Testis (tissue), 3 donors: ENCODE results near the gene ANO10. TPM values are rescaled to one million over a fixed set of nuclear protein-coding genes. Genes with fewer than 3 reads are reported as not detected.
"Not testable (repeated sequence)": the region's sequence is repeated elsewhere in the genome, so short reads cannot be mapped to it uniquely, and the experiment has no call there.

Source experiments
- DNase-seq: peaks from one replicate; pipeline ENCODE4 v3.0.0-alpha.2; 2019
- H3K27ac ChIP-seq, 2 donors: fragments of 200-600 bp; sonication (generic); one replicate each; pipeline ENCODE4 v1.5.1; 2019
- H3K27me3 ChIP-seq: fragments of 200-600 bp; sonication (generic); one replicate; pipeline ENCODE4 v1.5.1; 2019
- H3K36me3 ChIP-seq: fragments of 200-600 bp; sonication (generic); one replicate; pipeline ENCODE4 v1.5.1; 2017; ENCODE audit warnings: low read depth; ENCODE audit errors: missing control alignments
- H3K4me1 ChIP-seq: fragments of 200-600 bp; sonication (generic); one replicate; pipeline ENCODE4 v1.5.1; 2019
- H3K4me3 ChIP-seq, 2 donors: fragments of 200-600 bp; sonication (generic); one replicate each; pipeline ENCODE4 v1.5.1; 2017 to 2019
- H3K9me3 ChIP-seq: fragments of 200-600 bp; sonication (generic); one replicate; pipeline ENCODE4 v1.5.1; 2017
- CTCF ChIP-seq, 3 experiments: fragments of 450-650 bp in 2 of 3; fragments of 200-600 bp in 1 of 3; sonication (generic) in 1 of 3; IDR thresholded peaks; one replicate each; pipeline ENCODE4 v1.5.1; 2016 to 2019; ENCODE audit warnings: antibody characterized with exemption in 3 of 3, mild to moderate bottlenecking in 2 of 3, moderate library complexity in 1 of 3
- POLR2A ChIP-seq: fragments of 450-650 bp; IDR thresholded peaks from one replicate; pipeline ENCODE4 v1.6.1; 2017; ENCODE audit warnings: antibody characterized with exemption, mild to moderate bottlenecking, moderate library complexity
- WGBS, 2 donors: methylation state at CpG; one replicate each; pipeline ENCODE4 v1.1.5; 2018; 5-methylcytosine and 5-hydroxymethylcytosine counted together
- intact Hi-C: fragments of 100-400 bp; cut with DNase I; formaldehyde crosslinking; loops from one replicate; pipeline ENCODE4 v1.15.1; 2023; ENCODE audit warnings: low total_unique reads
- polyA plus RNA-seq: library from polyadenylated mRNA; stranded (reverse); fragments of 350-450 nt; fragmentation: Illumina TruSeq; extraction: RNeasy Lipid Tissue Mini Kit (QIAGEN cat#74804); gene quantifications from one replicate; pipeline ENCODE4 v1.2.3, GENCODE V29; 2014; ENCODE audit warnings: low read depth, low replicate concordance; ENCODE audit not compliant: insufficient read depth
- total RNA-seq, 2 donors: library from RNA; depleted of rRNA; stranded (reverse); fragments of >200 nt; gene quantifications; one replicate each; pipeline ENCODE4 v1.2.3, GENCODE V29; 2016

The ANO10 gene
- total and polyA plus RNA-seq, 3 donors from 2014 or later, result 19.9 to 26.3 (median 25.0) TPM

DNA sequence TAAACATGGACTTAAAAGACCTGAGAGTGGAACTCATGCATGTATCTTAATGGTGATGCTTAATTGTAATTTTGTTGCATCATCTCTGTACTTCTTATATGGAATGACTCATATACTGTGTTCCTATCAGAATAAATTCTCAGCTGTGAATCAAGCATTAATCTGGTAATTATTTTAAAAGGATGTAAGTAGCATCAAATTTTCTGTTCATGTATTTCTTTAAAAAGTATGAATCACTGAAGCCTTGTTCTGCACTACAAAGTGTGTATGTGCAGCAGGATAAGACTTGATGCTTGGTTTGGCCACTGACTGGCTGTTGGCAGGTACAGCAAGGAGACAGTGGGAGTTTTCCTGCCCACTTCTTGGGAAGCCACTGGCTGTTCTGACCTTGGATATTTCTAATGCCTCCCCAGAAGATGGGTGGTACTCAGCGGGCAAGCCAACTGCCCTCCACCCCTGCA, 123.9 kb downstream of the ANO10 start:
- Histone ChIP-seq H3K4me1 (no peaks in the 10 kb centered on the region), H3K9me3 (no peaks in the 10 kb centered on the region), H3K4me3 (no peak overlapping the region), H3K27me3 (no peaks in the 10 kb centered on the region), H3K36me3 (no peaks in the 10 kb centered on the region), H3K27ac (no peak overlapping the region)
- WGBS, 2 donors, result 38 to 41% methylated on average over 1 of the region's 1 CpG
- intact Hi-C loops, result no loop called here
- no peak for TF ChIP-seq CTCF (IDR thresholded peaks at IDR 0.05)
- no peak for TF ChIP-seq POLR2A
- no peak for DNase-seq

DNA sequence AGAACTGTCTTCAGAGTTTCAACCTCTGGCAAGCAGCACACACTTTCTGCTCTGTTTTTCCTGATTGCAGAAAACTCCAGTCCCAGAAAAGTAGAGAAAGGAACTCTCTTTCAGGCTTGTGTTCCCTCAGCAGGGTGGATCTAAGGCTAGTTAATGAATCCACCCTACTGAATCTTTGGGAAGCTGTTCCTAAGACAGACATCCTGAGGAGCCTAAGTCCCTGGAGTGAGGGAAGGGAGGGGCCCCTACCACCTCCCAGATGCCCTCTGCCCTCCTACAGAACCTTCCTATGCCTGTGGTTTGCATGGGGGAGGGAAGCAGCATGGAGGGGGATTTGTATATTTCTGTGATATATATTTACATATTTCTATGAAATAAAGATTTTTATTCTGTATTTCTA, 124.4 kb downstream of the ANO10 start:
- no peaks in the 10 kb centered on the region for H3K9me3 ChIP-seq
- H3K36me3 ChIP-seq, result no peaks in the 10 kb centered on the region
- H3K27me3 ChIP-seq, result no peaks in the 10 kb centered on the region
- TF ChIP-seq CTCF (IDR thresholded peaks at IDR 0.05) (no peak), POLR2A (no peak)
- H3K4me3 ChIP-seq, result no peak overlapping the region
- intact Hi-C loops, result no loop called here
- no peak overlapping the region for H3K27ac ChIP-seq
- H3K4me1 ChIP-seq, result no peaks in the 10 kb centered on the region
- DNase-seq, result no peak

DNA sequence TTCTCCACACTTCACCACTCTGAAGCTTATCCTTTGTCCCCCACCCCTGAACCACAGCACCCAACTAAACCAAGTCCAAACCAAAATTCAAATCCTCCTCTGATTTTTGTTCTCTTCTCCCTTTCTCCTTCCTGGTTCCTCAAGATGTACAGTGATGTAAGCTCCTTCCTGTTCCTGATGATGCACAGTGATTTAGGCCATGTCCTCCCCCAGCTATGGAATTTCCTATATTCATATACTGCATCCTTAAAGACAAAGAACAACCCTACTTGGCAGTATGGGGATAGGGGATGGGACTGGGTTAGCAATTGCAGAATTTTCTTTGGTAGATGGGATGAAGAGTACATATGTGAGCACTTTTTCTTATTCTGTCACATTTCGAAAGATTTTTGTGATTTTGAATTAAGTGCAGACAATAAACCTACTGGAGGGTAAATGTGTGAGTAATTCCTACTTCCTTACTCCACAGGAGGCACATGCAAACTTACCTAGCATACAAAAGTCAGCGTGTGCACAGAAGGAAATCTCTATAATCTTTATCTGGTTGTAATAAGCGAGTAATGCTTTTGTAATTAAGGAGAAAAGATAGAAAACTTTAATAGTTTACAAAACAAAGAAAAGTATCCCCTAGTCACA, 125.0 kb downstream of the ANO10 start:
- Histone ChIP-seq H3K27ac (no peak overlapping the region), H3K9me3 (no peaks in the 10 kb centered on the region), H3K36me3 (no peaks in the 10 kb centered on the region), H3K4me3 (no peak overlapping the region), H3K4me1 (no peaks in the 10 kb centered on the region), H3K27me3 (no peaks in the 10 kb centered on the region)
- no peak for DNase-seq
- WGBS, 2 donors, result 88 to 91% methylated on average over 3 of the region's 3 CpGs
- intact Hi-C loops, result no loop called here
- no peak for TF ChIP-seq POLR2A
- no peak for TF ChIP-seq CTCF (IDR thresholded peaks at IDR 0.05)

GRCh38 chr3:43492932-43493331, 128.9 kb downstream of the ANO10 start:
- H3K4me3 ChIP-seq, H3K9me3 ChIP-seq, H3K4me1 ChIP-seq, DNase-seq, H3K27ac ChIP-seq, intact Hi-C loops, H3K36me3 ChIP-seq, H3K27me3 ChIP-seq: not testable (repeated sequence)
- WGBS, 2 donors, result 95% methylated on average over 4 of the region's 4 CpGs

DNA sequence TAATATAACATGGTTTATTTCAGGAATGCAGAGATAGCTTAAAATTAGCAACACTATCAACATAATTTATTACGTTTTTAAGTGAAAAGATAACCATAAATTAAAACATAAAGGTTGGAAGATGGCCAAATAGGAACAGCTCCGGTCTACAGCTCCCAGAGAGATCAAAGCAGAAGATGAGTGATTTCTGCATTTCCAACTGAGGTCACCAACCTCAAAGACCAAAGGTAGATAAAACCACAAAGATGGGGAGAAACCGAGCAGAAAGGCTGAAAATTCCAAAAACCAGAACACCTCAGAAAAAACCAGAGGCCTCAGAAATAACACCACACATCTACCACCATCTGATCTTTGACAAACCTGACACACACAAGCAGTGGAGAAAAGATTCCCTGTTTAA, 130.0 kb downstream of the ANO10 start:
- WGBS, 2 donors, result 70% methylated on average over 3 of the region's 3 CpGs
- H3K4me3 ChIP-seq, H3K27ac ChIP-seq, DNase-seq, H3K4me1 ChIP-seq, H3K9me3 ChIP-seq, H3K27me3 ChIP-seq, intact Hi-C loops, H3K36me3 ChIP-seq: not testable (repeated sequence)

DNA sequence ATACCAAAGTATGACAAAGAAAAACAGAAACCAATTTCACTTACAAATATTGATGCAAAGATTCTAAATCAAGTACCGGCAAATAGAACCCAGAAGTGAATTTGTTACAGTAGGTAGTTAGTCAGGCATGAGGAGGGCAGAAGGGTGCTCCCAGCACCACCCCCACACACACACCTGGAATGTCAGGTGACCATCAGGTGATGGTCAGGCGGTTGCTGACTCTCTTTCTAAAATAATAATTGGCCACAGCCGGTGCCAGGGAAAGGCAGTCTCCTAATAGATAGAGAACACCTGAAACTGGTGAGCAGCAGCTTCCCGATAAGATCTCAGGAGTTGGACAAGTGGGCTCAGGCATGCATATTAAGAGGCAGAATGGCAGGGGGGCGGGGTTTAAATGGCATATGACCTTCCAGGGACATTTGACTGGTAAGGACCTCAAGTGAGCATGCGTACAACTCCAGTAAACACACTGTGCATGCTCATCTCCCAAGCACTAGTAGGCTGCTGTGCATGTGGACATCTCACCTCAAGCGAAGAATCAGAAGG, 131.1 kb downstream of the ANO10 start:
- no peaks in the 10 kb centered on the region for H3K9me3 ChIP-seq
- no peak for TF ChIP-seq CTCF (IDR thresholded peaks at IDR 0.05)
- no peak for TF ChIP-seq POLR2A
- H3K27me3 ChIP-seq, result no peaks in the 10 kb centered on the region
- H3K4me3 ChIP-seq, result no peak overlapping the region
- intact Hi-C loops, result no loop called here
- DNase-seq, result no peak
- no peak overlapping the region for H3K27ac ChIP-seq
- WGBS, 2 donors, result 91 to 95% methylated on average over 7 of the region's 7 CpGs
- no peaks in the 10 kb centered on the region for H3K36me3 ChIP-seq
- H3K4me1 ChIP-seq, result no peaks in the 10 kb centered on the region
